Lower leg skin (tissue), 4 donors: ENCODE measurements around the gene OR4C6. TPM values are rescaled to one million over a fixed set of nuclear protein-coding genes. Genes with fewer than 3 reads are reported as not detected.

Experiments
- DNase-seq, 2 donors: peaks; one replicate each; pipeline ENCODE4 v3.0.0-alpha.2; 2019; ENCODE audit warnings: low spot score in 2 of 2
- H3K4me3 ChIP-seq: fragments of 200-600 bp; sonication (generic); 2 replicates; pipeline ENCODE4 v1.5.1; 2017; ENCODE audit warnings: mild to moderate bottlenecking, low read depth; ENCODE audit not compliant: poor library complexity, severe bottlenecking
- POLR2A ChIP-seq, 2 donors: fragments of 450-650 bp; IDR thresholded peaks; one replicate each; pipeline ENCODE4 v1.6.1; 2016 to 2017; ENCODE audit warnings: antibody characterized with exemption in 2 of 2, mild to moderate bottlenecking in 1 of 2, moderate library complexity in 1 of 2
- WGBS, 2 donors: methylation state at CpG; one replicate each; pipeline ENCODE4 v1.1.5; 2018; 5-methylcytosine and 5-hydroxymethylcytosine counted together
- intact Hi-C: fragments of 100-400 bp; cut with DNase I; formaldehyde crosslinking; loops from one replicate; pipeline ENCODE4 v1.15.0; 2023; ENCODE audit warnings: low total_unique reads
- total RNA-seq, 4 donors: library from RNA; depleted of rRNA; stranded (reverse); fragments of >200 nt; gene quantifications; one replicate each; pipeline ENCODE4 v1.1.0, GENCODE V29; 2016
- TF ChIP-seq, protein P1 (sequence below), 3 donors: fragments of 450-650 bp; IDR thresholded peaks; one replicate each; pipeline ENCODE4 v1.5.1; 2016; ENCODE audit warnings: antibody characterized with exemption in 3 of 3, mild to moderate bottlenecking in 3 of 3, moderate library complexity in 2 of 3

Gene OR4C6
- total RNA-seq, 4 donors from 2014 or later: not detected

DNA sequence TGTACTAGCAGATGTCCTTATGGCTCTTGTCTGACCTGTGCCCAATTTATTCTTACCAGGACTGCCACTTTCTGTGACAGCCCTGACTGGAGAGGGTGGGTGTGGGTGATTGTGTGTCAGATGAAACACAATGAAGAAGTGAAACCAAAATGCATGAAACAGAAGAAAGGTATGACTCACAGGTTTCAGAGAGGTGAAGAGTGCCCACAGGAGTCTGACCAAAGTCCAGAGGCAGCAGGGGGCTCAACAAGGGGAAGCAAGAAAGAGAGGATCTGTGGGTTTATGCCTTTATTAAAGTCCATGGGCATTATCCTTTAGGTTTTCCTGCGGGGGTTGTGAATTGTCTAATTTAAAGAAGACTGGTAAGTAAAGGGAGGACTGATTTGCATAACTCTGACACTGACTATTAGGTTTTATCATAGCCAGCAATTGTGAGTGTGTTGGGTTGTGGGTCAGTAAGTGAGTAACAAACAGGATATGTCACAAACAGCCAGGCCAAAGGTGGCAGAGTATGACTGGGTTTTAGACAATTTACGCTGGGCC lies 3.9 kb upstream of the OR4C6 start:
- WGBS, 2 donors: 95 to 97% methylated on average over 2 of the region's 2 CpGs
- intact Hi-C loops: no loop called here
- DNase-seq: no peak
- no peak overlapping the region for H3K4me3 ChIP-seq
- TF ChIP-seq, protein P1, sequence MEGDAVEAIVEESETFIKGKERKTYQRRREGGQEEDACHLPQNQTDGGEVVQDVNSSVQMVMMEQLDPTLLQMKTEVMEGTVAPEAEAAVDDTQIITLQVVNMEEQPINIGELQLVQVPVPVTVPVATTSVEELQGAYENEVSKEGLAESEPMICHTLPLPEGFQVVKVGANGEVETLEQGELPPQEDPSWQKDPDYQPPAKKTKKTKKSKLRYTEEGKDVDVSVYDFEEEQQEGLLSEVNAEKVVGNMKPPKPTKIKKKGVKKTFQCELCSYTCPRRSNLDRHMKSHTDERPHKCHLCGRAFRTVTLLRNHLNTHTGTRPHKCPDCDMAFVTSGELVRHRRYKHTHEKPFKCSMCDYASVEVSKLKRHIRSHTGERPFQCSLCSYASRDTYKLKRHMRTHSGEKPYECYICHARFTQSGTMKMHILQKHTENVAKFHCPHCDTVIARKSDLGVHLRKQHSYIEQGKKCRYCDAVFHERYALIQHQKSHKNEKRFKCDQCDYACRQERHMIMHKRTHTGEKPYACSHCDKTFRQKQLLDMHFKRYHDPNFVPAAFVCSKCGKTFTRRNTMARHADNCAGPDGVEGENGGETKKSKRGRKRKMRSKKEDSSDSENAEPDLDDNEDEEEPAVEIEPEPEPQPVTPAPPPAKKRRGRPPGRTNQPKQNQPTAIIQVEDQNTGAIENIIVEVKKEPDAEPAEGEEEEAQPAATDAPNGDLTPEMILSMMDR (IDR thresholded peaks at IDR 0.05): no peak
- no peak for TF ChIP-seq POLR2A (IDR thresholded peaks at IDR 0.05)

DNA sequence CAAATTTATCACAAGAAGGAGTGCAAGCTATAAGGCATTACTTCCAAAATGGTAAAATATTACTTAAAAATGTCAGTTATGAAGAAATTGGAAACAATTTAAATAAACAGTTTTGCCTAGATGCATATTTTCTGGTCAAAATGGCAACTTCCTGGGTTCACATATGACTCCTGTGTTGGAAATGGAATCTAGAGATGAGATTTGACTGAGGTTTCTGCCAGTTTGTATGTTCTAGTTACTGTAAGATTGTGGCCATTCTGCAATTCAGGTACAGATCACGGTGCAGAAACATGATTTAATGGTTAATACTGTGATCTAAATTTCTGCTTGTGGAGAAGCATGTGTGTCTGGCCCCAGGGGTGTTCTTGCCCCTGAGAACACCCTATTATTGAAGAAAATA lies 3.4 kb upstream of the OR4C6 start:
- 33 to 42% methylated on average over 1 of the region's 1 CpG for WGBS, 2 donors

DNA sequence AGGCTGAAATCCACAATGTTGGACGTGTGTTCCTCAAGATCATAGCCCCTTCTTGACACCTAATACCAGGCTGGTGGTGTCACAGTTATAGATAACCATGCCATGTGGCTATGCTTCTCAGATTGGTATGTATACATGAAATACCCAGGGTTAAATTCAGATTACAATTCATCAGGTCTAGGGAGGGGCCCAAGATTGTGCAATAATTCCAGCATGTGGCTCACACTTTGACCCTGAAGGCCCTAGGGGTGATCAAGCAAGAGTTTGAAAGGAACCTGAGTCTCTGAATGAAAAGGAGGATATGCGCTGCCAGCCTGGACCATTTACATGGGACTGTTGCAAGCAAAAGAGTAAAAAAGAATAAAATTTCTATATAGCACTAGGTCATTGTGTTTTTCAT lies 7.4 kb downstream of the OR4C6 start:
- intact Hi-C loops: no loop called here
- no peak for DNase-seq
- 54 to 57% methylated on average over 2 of the region's 2 CpGs for WGBS, 2 donors
- no peak overlapping the region for H3K4me3 ChIP-seq
- no peak for TF ChIP-seq POLR2A (IDR thresholded peaks at IDR 0.05)
- TF ChIP-seq, protein P1 (IDR thresholded peaks at IDR 0.05): no peak

More for the DNA sequence above, 3.4 kb upstream of the OR4C6 start:
- no peak for DNase-seq
- intact Hi-C loops: no loop called here
- H3K4me3 ChIP-seq: no peak overlapping the region
- TF ChIP-seq, protein P1 (IDR thresholded peaks at IDR 0.05): no peak
- TF ChIP-seq POLR2A (IDR thresholded peaks at IDR 0.05): no peak

DNA sequence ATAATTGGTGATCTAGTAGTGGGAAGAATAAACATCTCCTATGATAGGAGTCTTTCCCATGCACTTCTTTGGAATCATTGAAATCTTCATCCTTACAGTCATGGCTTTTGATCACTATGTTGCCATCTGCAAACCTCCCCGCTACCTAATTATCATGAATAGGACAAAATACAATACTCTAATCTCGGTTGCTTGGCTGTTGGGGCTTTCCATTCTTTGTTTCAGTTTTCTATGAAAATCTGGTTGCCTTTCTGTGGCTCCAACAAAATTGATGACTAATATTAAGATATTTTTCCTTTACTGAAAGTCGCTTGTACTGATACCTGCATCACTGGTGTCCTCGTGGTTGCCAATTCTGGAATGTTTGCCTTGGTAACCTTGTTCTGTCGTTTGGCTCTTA lies 11.9 kb downstream of the OR4C6 start:
- H3K4me3 ChIP-seq: no peak overlapping the region
- TF ChIP-seq POLR2A (IDR thresholded peaks at IDR 0.05): no peak
- TF ChIP-seq, protein P1 (IDR thresholded peaks at IDR 0.05): no peak
- 63 to 70% methylated on average over 5 of the region's 5 CpGs for WGBS, 2 donors
- no peak for DNase-seq
- intact Hi-C loops: no loop called here

DNA sequence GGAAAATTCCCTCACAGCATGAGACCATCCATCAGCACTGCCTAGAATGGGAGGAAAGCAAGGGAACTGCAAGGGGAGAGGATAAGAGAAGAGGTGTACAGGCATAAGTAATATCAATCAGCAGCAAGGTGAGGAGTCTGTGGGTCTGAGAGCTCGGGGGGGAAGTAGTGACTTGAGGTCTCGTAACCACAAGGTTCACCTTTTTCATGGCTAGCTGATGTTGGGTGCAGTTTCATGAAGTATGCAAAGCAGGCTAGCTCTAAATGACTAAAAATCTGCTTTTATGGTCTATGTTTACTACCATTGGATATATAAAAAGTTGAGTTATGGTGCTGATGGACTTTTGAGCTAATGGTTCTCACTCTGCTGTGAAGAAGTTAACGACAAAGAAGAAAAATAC lies 35.8 kb downstream of the OR4C6 start:
- 78 to 81% methylated on average over 3 of the region's 3 CpGs for WGBS, 2 donors
- DNase-seq: no peak
- H3K4me3 ChIP-seq: no peak overlapping the region
- intact Hi-C loops: no loop called here
- TF ChIP-seq, protein P1 (IDR thresholded peaks at IDR 0.05): no peak
- TF ChIP-seq POLR2A (IDR thresholded peaks at IDR 0.05): no peak

DNA sequence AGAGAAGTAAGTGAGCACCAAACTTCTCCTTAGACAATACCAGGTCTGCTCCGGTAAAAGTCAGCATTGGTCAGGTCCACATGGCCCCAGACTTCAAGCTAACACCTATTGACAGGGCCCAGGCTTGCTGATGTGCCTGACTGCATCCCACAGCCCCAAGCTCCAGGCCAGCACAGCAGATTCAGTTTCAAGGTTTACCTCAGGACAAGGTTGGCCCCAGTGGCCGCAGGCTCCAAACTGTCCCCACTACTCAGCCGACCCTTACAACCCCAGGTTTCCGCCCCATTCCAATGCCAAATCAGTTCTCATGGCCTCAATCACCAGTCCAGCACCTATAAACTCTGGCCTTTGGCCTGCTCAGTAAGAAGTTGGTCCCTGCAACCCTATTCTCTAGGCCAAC lies 39.4 kb downstream of the OR4C6 start:
- H3K4me3 ChIP-seq: no peak overlapping the region
- DNase-seq: no peak
- intact Hi-C loops: no loop called here
- WGBS, 2 donors: 78 to 83% methylated on average over 4 of the region's 4 CpGs
- TF ChIP-seq, protein P1 (IDR thresholded peaks at IDR 0.05): no peak
- no peak for TF ChIP-seq POLR2A (IDR thresholded peaks at IDR 0.05)
